Stimulated activated CD4-positive, alpha-beta T cell treated with anti-CD3 and anti-CD28 coated beads, Interleukin-2, amount 100 ng/mL, for 24 hours (primary cell): ENCODE data around the gene P2RX7.
A peak's percentile ranks its signal among the peaks of the same experiment; 100 is the strongest.
"Not testable (repeated sequence)": the region's sequence is repeated elsewhere in the genome, so short reads cannot be mapped to it uniquely, and the experiment has no call there.

Source experiments
- DNase-seq, 2 donors: peaks; one replicate each; pipeline ENCODE4 v3.0.0-alpha.2; 2020

Gene P2RX7

DNA sequence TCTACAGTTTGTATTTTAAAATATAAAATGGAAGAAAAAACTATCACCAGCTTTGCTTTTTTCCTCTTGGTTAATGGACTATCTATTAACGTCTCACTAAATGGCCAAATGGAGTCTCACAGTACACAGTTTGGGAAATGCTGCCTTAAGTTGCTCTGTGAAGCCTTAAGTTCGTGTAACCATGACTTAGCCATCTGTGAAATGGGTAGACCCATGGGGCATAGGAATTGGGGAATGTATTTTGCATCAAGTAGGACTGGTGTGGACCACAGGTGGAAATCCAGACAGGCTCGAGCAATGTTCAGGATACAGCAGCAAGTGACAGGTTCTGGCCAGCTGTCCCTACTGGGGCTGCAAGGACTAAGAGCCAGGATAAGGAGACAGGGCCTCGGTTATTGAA, 4.8 kb downstream of the P2RX7 start:
- DNase-seq, result no peak

DNA sequence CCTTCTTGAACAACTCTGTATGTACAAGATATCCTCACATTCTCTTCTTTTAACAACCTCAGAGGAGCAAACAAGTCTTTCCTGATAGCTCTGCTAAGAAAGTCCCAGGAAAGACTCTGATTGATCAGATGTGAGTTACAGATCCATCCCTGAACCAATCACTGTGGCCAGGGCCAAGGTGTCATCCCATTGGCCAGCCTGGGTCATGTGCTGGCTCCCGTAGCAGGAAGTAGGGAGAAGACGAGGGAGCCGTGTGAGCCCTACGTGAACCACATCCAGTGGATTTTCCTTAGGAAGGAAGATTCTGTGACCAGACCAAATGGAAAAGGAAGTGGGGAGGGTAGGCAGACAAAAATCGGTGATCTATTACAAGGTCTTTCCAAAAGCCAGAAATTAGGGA, 5.6 kb downstream of the P2RX7 start:
- DNase-seq, result no peak

DNA sequence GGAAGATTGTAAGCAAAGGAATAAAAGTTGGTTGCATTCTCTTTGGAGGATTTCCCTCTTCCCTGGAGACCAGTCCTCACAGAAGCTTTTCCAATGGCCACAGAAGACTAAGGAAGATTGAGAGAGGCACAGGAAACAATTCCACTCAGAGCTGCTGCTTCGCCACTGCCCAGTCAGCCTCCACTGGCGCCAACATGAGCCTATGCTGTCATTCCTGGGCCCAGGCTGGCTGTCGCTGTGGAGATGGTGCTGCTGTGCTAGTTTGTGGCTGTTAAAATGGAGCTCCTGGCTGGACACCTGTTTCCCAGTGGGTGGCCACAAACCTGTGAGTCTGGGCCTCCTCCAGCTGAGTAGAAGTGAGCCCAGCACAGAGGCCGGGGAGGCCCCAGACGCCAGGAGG, 6.6 kb downstream of the P2RX7 start:
- no peak for DNase-seq

DNA sequence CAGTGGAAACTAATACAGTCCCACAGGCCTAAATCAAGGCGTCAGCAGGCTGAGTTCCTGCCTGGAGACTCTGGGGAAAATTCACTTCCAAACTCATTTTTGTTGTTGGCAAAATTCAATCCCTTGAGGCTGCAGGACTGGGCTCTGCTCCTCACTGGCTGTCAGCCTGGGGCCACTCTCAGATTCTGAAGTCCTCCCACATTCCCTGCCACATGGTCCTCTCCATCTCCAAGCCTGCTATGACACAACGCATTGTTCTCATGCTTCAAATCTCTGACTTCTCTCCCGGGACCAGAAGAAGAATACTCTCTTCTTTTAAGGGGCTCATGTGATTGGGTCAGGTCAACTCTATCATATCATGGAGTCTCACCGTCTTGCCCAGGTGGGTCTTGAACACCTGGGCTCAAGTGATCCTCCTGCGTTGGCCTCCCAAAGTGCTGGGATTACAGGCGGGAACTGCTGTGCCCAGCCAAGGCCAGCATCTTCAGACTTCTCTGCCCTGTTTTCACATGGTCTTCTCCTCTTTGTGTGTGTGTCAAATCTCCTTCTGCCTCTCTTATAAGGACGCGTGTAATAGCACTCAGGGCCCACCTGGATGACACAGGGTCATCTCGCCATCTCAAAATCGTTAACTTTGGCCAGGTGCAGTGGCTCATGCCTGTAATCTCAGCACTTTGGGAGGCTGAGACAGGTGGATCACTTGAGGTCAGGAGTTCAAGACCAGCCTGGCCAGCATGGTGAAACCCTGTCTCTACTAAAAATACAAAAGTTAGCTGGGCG, 9.7 kb downstream of the P2RX7 start:
- DNase-seq, result no peak

DNA sequence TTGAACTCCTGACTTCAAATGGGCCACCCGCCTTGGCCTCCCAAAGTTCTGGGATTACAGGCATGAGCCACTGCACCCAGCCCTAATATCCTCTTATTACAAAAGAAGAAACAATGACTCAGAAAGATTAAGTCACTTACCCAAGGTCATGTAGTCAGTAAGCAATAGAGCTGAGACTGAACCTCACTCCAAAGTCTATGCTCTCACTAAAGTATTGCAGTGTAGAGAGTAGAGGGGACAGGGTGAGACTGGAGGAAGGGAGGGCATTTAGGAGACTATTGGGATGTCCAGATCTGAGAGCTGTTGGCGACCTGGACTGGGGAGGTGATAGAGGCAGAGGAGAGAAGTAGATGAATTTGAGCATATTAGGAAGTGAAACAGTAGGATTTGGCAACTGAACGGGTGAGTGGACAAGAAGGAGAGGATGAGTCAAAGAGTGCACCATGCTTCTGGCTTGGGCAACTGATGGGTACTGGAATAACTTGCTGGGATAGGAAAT, 11.8 kb downstream of the P2RX7 start:
- no peak for DNase-seq

DNA sequence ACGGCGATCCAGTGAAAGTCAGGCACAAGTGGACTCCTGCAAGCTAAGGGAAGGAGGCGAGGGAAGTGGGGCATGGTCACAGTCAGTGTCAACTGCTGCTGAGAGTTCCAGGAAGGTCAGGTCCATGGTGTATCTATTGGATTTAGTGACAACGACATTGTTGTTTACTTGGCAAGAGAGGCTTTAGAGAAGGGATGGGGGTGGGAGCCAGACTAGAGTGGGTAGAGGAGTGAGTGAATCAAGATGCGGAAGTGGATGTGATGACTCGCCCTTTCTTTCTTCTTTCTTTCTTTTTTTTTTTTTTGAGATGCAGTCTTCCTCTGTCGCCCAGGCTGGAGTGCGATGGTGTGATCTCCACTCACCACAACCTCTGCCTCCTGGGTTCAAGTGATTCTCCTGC, 12.5 kb downstream of the P2RX7 start:
- DNase-seq, result peak; percentile 24 to 44

- not testable (repeated sequence) for DNase-seq
These were observed 16.6 kb downstream of the P2RX7 start for GRCh38 chr12:121149289-121149688.

- DNase-seq, result no peak
These were observed 22.2 kb downstream of the P2RX7 start for GRCh38 chr12:121154793-121155375.

- DNase-seq, result no peak
These were observed 23.7 kb downstream of the P2RX7 start for GRCh38 chr12:121156365-121156764.

DNA sequence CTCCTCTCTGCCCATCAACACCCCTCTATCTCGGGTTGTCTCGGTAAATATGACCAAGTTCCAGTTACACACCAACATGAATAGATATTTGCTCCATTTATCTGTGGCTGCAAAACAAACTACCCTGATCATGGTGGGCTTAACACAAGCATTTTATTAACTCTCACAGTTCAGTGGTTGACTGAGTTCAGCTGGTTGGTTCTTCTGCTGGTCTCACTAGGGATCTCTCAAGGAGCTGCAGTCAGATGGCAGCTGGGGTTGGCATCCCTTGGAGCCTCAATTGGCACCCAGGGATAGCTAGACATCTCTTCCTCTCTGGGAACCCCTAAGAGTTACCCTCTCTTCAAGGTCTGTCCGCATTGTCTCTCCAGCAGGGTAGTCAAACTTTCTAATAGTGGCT, 25.4 kb downstream of the P2RX7 start:
- DNase-seq, result no peak

- DNase-seq, result not testable (repeated sequence)
These were observed 26.2 kb downstream of the P2RX7 start for GRCh38 chr12:121158728-121159351.

DNA sequence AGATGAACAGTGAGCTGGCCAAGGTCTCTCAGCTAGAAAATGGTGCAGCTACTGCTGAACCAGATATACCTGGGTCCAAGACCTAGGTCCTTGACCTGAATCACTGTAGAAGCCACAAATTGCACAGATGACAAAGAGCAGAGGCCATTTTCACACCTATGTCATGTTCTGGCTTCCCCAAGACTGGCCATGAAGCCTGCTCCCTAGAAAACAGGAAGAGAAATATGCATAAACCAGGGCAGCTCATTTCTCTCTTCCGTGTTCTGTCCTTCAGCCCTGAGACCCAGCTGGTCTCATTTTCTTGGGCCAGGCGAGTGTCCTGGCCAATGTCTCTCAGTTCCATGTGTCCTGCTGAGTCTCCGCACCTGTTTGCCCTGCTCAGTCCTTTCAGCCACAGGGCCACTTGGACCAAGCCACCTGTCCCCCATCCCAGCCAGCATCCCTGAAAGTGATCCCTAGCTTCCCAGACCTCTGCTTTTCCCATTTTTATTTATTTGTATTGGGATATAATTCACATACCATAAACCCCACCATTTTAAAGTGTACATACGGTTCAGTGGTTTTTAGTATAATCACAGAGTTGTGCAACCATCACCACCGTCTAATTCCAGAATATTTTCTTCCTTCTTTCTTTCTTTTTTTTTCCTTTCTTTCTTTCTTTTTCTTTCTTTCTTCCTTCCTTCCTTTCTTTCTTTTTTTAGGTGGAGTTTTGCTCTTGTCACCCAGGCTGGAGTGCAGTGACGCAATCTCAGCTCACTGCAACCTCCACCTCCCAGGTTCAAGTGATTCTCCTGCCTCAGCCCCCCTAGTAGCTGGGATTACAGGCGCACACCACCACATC, 27.0 kb downstream of the P2RX7 start:
- DNase-seq, result no peak

DNA sequence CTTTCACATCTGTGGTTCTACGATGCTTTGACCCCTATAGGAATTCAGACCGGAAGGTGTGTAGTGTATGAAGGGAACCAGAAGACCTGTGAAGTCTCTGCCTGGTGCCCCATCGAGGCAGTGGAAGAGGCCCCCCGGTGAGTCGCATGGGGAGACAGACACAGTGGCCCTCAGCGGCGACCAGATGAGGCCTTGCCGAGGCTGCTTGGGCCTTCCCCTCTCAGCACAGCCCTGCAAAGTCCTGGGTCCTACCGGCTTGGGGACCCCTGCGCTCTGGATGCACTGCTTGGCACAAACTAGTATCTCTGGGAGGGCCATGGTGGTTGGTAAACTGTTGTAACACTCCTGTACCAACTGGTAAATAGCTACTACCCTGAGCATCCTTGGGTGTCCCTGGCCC, 29.7 kb downstream of the P2RX7 start:
- no peak for DNase-seq

GRCh38 chr12:121162985-121163384, 30.3 kb downstream of the P2RX7 start:
- DNase-seq, result no peak

- DNase-seq, result not testable (repeated sequence)
These were observed 32.2 kb downstream of the P2RX7 start for GRCh38 chr12:121164839-121165238.

- DNase-seq, result no peak
These were observed 32.6 kb downstream of the P2RX7 start for GRCh38 chr12:121165316-121165715.

- no peak for DNase-seq
These were observed 33.7 kb downstream of the P2RX7 start for GRCh38 chr12:121166356-121166755.

GRCh38 chr12:121167232-121167820, 34.6 kb downstream of the P2RX7 start:
- no peak for DNase-seq

GRCh38 chr12:121167951-121168350, 35.3 kb downstream of the P2RX7 start:
- DNase-seq, result no peak

GRCh38 chr12:121170151-121170550, 37.5 kb downstream of the P2RX7 start:
- no peak for DNase-seq

DNA sequence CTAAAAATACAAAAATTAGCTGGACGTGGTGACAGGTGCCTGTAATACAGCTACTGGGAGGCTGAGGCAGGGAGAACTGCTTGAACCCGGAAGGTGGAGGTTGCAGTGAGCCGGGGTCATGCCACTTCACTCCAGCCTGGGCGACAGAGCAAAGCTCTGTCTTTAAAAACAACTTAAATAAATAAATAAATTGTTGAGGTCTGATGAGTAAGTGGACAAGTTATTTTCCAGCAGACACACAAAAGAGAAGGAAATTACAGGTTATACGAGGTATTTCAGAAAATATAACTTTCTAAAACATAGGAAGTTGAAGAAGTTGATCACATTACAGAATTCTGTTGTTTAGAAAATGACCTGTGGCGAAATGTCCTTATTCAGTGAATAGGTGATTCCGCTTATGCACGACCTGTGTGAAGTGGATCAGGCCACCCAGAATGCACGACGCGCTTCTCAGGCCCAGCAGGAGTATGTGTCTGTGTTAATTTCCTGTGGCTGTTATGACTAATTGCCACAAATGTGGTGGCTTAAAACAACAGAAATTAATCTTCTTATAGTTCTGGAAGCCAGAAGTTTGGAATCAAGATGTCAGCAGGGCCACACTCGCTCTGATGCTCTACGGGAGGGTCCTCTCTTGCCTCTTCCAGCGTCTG, 38.1 kb downstream of the P2RX7 start:
- DNase-seq, result no peak

GRCh38 chr12:121172145-121172544, 39.5 kb downstream of the P2RX7 start:
- no peak for DNase-seq
